ENCODE measurements around the gene PLEKHG5. TPM values are rescaled to one million over a fixed set of nuclear protein-coding genes. Genes with fewer than 3 reads are reported as not detected.

PLEKHG5 gene
- total RNA-seq (10 to 100 TPM in 3 of 5 experiments, 1 to 10 TPM in 2; 2.2 to 15.6 (median 11.7) TPM), polyA plus RNA-seq (1 to 10 TPM in 1 of 2 donors, not detected in 1; 2.0 TPM), total RNA-seq (27.3 reads per million, percentile 57 among the genes with 10 or more reads in this experiment)

DNA sequence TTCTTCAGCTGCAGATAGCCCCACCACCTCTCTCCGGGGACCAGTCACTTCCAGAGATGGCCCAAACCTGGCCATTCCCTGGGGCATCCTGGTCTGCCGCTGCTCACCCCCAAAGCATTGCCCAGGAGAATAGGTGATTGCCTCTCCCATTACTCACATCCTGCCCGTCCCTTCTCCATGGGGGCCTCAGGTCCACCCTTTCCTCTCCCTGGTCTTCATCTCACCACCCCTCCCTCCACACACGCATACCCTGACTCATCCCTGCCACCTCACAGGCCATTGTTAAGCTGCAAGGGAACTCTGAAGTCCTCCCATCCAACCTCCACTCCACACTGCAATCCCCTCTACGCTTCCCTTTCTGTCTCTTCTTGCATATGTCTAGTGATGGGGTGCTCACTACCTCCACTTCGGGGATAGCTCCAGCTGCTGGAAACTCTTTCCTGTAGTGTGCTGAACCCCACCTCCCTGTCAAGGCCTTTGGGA, at the start of gene PLEKHG5:
Gene PLEKHG5, minus strand, starts transcription at position 188 of the 483 bp plus-strand sequence. CDS start 14,096 bp downstream, outside the sequence.
- H3K4me3 ChIP-seq (ENCODE audit: low read length), result peak within 1 kb of the TSS; percentile 80
- peak within 1 kb of the TSS; percentile 44 to 97 (median 73) for H3K27ac Mint-ChIP-seq
- ATAC-seq (no peak), DNase-seq (no peak)
- peak within 1 kb of the TSS; percentile 71 for H3K27ac ChIP-seq (ENCODE audit: low read depth, low read length)
- H3K36me3 ChIP-seq (ENCODE audit: control insufficient read depth in 2 of 3, insufficient read depth in 3 of 3, low read length in 3 of 3), result peaks cover 0 to 4% (median 0%) of the 10 kb centered on the region in 3 experiments
- H3K9me3 ChIP-seq (ENCODE audit: control insufficient read depth in 2 of 3, low read length in 3 of 3), result no peaks in the 10 kb centered on the region
- H3K4me1 ChIP-seq (ENCODE audit: control insufficient read depth in 2 of 2, insufficient read depth in 2 of 2, low read length in 2 of 2), result peaks cover 10 to 22% of the 10 kb centered on the region in 2 donors
- no peaks in the 10 kb centered on the region for H3K27me3 ChIP-seq (ENCODE audit: control insufficient read depth in 2 of 2, insufficient read depth in 2 of 2, low read length in 2 of 2)
- H3K27me3 Mint-ChIP-seq, result peaks cover under 1 to 24% (median 3%) of the 10 kb centered on the region in 5 donors
- ChIA-PET CTCF (interaction anchor here (0.8 to 4.1 kb wide), 6 partner anchors 18 to 109 kb away, joined by 3 to 32 read pairs (median 6); partner anchors contain the start of genes NOL9 and TAS1R1), POLR2A (interaction anchor here (0.7 to 2.5 kb wide), 11 partner anchors 16 to 109 kb away, joined by 3 to 22 read pairs (median 5); partner anchors contain the start of genes NOL9 and TNFRSF25)
- no peaks in the 10 kb centered on the region for H3K9me3 Mint-ChIP-seq
- intact Hi-C loops (cut with micrococcal nuclease), result loop anchor here in 1 of 2 donors (2.0 kb wide), 2 partner anchors 69 to 293 kb away; partner anchors contain the start of gene CAMTA1
- H3K4me3 Mint-ChIP-seq, result peak within 1 kb of the TSS; percentile 63 to 87 (median 78)
- peaks cover 20 to 46% (median 36%) of the 10 kb centered on the region in 7 donors for H3K4me1 Mint-ChIP-seq
- H3K36me3 Mint-ChIP-seq, result peaks cover 0 to 2% (median 0%) of the 10 kb centered on the region in 5 donors

DNA sequence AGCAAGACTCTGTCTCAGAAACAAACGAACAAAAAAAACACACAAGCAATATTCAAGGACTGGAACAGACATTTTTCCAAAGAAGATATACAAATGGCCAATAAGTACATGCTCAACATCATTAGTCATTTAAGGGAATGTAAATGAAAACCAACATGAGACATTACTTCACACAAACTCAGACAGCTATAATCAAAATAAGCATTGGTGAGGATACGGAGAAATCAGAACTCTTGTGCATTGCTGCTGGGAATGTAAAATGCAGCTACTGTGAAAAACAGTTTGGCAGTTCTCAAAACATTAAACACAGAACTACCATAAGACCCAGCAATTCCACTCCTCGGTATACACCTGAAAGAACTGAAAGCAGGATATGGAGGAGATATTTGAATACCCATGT, 47.5 kb upstream of the PLEKHG5 start:
- Mint-ChIP-seq H3K36me3 (peaks cover 0 to 34% (median 8%) of the 10 kb centered on the region in 5 donors), H3K9me3 (no peaks in the 10 kb centered on the region), H3K4me3 (no peak overlapping the region), H3K4me1 (peaks cover 0 to 24% (median 5%) of the 10 kb centered on the region in 7 donors), H3K27ac (peak overlapping the region in 7 of 9 donors; percentile 29 to 72 (median 56)), H3K27me3 (no peaks in the 10 kb centered on the region)
- Histone ChIP-seq H3K9me3 (ENCODE audit: control insufficient read depth in 2 of 3, low read length in 3 of 3) (no peaks in the 10 kb centered on the region), H3K27me3 (ENCODE audit: control insufficient read depth in 2 of 2, insufficient read depth in 2 of 2, low read length in 2 of 2) (no peaks in the 10 kb centered on the region), H3K4me3 (ENCODE audit: low read length) (no peak overlapping the region), H3K27ac (ENCODE audit: low read depth, low read length) (no peak overlapping the region), H3K36me3 (ENCODE audit: control insufficient read depth in 2 of 3, insufficient read depth in 3 of 3, low read length in 3 of 3) (peaks cover 5 to 67% (median 6%) of the 10 kb centered on the region in 3 experiments), H3K4me1 (ENCODE audit: control insufficient read depth in 2 of 2, insufficient read depth in 2 of 2, low read length in 2 of 2) (no peaks in the 10 kb centered on the region)
- POLR2A ChIA-PET, result interaction anchor here (1.5 kb wide), 1 partner anchor 19 kb away, joined by 3 read pairs; no protein-coding TSS in a partner anchor
- DNase-seq (no peak), ATAC-seq (no peak)
- CTCF ChIA-PET, result no interaction called here
- intact Hi-C loops (cut with micrococcal nuclease), result no loop called here

DNA sequence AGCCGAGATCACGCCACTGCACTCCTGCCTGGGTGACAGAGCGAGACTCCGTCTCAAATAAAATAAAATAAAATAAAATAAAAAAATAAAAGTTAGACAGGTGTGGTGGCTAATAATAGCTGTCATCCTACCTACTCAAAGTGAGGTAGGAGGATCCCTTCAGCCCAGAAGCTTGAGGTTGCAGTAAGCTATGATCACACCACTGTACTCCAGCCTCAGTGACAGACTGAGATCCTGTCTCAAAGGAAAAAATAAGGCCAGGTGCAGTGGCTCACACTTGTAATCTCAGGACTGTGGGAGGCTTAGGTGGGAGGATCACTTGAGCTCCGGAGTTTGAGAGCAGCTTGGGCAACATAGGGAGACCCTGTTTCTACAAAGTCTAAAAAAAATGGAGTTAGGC, 44.8 kb upstream of the PLEKHG5 start:
- no peak overlapping the region for H3K27ac ChIP-seq (ENCODE audit: low read depth, low read length)
- no peaks in the 10 kb centered on the region for H3K9me3 ChIP-seq (ENCODE audit: control insufficient read depth in 2 of 3, low read length in 3 of 3)
- CTCF ChIA-PET, result interaction anchor here (0.7 to 1.8 kb wide), 7 partner anchors 9 to 111 kb away, joined by 3 to 7 read pairs (median 4); partner anchors contain the start of genes NOL9 and TAS1R1
- no peaks in the 10 kb centered on the region for H3K27me3 ChIP-seq (ENCODE audit: control insufficient read depth in 2 of 2, insufficient read depth in 2 of 2, low read length in 2 of 2)
- peaks cover 0 to 24% (median 5%) of the 10 kb centered on the region in 7 donors for H3K4me1 Mint-ChIP-seq
- H3K4me1 ChIP-seq (ENCODE audit: control insufficient read depth in 2 of 2, insufficient read depth in 2 of 2, low read length in 2 of 2), result no peaks in the 10 kb centered on the region
- ATAC-seq (no peak), DNase-seq (no peak)
- no peak overlapping the region for H3K27ac Mint-ChIP-seq
- H3K9me3 Mint-ChIP-seq, result no peaks in the 10 kb centered on the region
- no peak overlapping the region for H3K4me3 ChIP-seq (ENCODE audit: low read length)
- peaks cover 0 to 49% (median 19%) of the 10 kb centered on the region in 5 donors for H3K36me3 Mint-ChIP-seq
- intact Hi-C loops (cut with micrococcal nuclease), result no loop called here
- H3K27me3 Mint-ChIP-seq, result no peaks in the 10 kb centered on the region
- peaks cover 14 to 72% (median 27%) of the 10 kb centered on the region in 3 experiments for H3K36me3 ChIP-seq (ENCODE audit: control insufficient read depth in 2 of 3, insufficient read depth in 3 of 3, low read length in 3 of 3)
- H3K4me3 Mint-ChIP-seq, result no peak overlapping the region
- POLR2A ChIA-PET, result interaction anchor here (1.0 to 4.7 kb wide), 6 partner anchors 10 to 76 kb away, joined by 3 to 20 read pairs (median 5); partner anchors contain the start of genes NOL9 and TAS1R1

GRCh38 chr1:6535214-6535613, 43.7 kb upstream of the PLEKHG5 start:
- intact Hi-C loops (cut with micrococcal nuclease), result no loop called here
- Mint-ChIP-seq H3K27ac (peak overlapping the region in 4 of 9 donors; percentile 49 to 68 (median 60)), H3K4me3 (no peak overlapping the region), H3K9me3 (no peaks in the 10 kb centered on the region), H3K4me1 (peaks cover 0 to 24% (median 5%) of the 10 kb centered on the region in 7 donors), H3K27me3 (no peaks in the 10 kb centered on the region), H3K36me3 (peaks cover 0 to 49% (median 19%) of the 10 kb centered on the region in 5 donors)
- Histone ChIP-seq H3K36me3 (ENCODE audit: control insufficient read depth in 2 of 3, insufficient read depth in 3 of 3, low read length in 3 of 3) (peaks cover 12 to 74% (median 27%) of the 10 kb centered on the region in 3 experiments), H3K27me3 (ENCODE audit: control insufficient read depth in 2 of 2, insufficient read depth in 2 of 2, low read length in 2 of 2) (no peaks in the 10 kb centered on the region), H3K27ac (ENCODE audit: low read depth, low read length) (no peak overlapping the region), H3K4me3 (ENCODE audit: low read length) (no peak overlapping the region), H3K9me3 (ENCODE audit: control insufficient read depth in 2 of 3, low read length in 3 of 3) (no peaks in the 10 kb centered on the region), H3K4me1 (ENCODE audit: control insufficient read depth in 2 of 2, insufficient read depth in 2 of 2, low read length in 2 of 2) (no peaks in the 10 kb centered on the region)
- ATAC-seq (no peak), DNase-seq (no peak)
- POLR2A ChIA-PET, result interaction anchor here (0.9 to 4.7 kb wide), 5 partner anchors 10 to 66 kb away, joined by 3 to 20 read pairs (median 5); partner anchors contain the start of genes NOL9 and TAS1R1
- CTCF ChIA-PET, result interaction anchor here (0.9 kb wide), 1 partner anchor 49 kb away, joined by 3 read pairs; no protein-coding TSS in a partner anchor

- H3K4me1 Mint-ChIP-seq, result peaks cover 0 to 20% (median 5%) of the 10 kb centered on the region in 7 donors
- no peaks in the 10 kb centered on the region for H3K27me3 ChIP-seq (ENCODE audit: control insufficient read depth in 2 of 2, insufficient read depth in 2 of 2, low read length in 2 of 2)
- no peaks in the 10 kb centered on the region for H3K27me3 Mint-ChIP-seq
- peaks cover 12 to 73% (median 27%) of the 10 kb centered on the region in 3 experiments for H3K36me3 ChIP-seq (ENCODE audit: control insufficient read depth in 2 of 3, insufficient read depth in 3 of 3, low read length in 3 of 3)
- H3K27ac ChIP-seq (ENCODE audit: low read depth, low read length), result no peak overlapping the region
- H3K4me1 ChIP-seq (ENCODE audit: control insufficient read depth in 2 of 2, insufficient read depth in 2 of 2, low read length in 2 of 2), result no peaks in the 10 kb centered on the region
- no peak overlapping the region for H3K4me3 ChIP-seq (ENCODE audit: low read length)
- ChIA-PET CTCF (no interaction called here), POLR2A (interaction anchor here (1.3 to 4.7 kb wide), 3 partner anchors 11 to 44 kb away, joined by 3 to 20 read pairs (median 5); partner anchors contain the start of genes NOL9 and TAS1R1)
- ATAC-seq, result no peak
- H3K36me3 Mint-ChIP-seq, result peaks cover 0 to 45% (median 15%) of the 10 kb centered on the region in 5 donors
- H3K9me3 Mint-ChIP-seq, result no peaks in the 10 kb centered on the region
- intact Hi-C loops (cut with micrococcal nuclease), result no loop called here
- no peak for DNase-seq
- no peaks in the 10 kb centered on the region for H3K9me3 ChIP-seq (ENCODE audit: control insufficient read depth in 2 of 3, low read length in 3 of 3)
- H3K27ac Mint-ChIP-seq, result peak overlapping the region in 2 of 9 donors; percentile 47 to 61
- H3K4me3 Mint-ChIP-seq, result no peak overlapping the region
Measured at GRCh38 chr1:6534248-6534822, 42.9 kb upstream of the PLEKHG5 start.

- H3K4me3 ChIP-seq (ENCODE audit: low read length), result no peak overlapping the region
- peaks cover 18 to 81% (median 35%) of the 10 kb centered on the region in 3 experiments for H3K36me3 ChIP-seq (ENCODE audit: control insufficient read depth in 2 of 3, insufficient read depth in 3 of 3, low read length in 3 of 3)
- intact Hi-C loops (cut with micrococcal nuclease), result no loop called here
- DNase-seq, result no peak
- H3K27ac ChIP-seq (ENCODE audit: low read depth, low read length), result no peak overlapping the region
- no peaks in the 10 kb centered on the region for H3K4me1 ChIP-seq (ENCODE audit: control insufficient read depth in 2 of 2, insufficient read depth in 2 of 2, low read length in 2 of 2)
- peaks cover 0 to 14% (median 6%) of the 10 kb centered on the region in 7 donors for H3K4me1 Mint-ChIP-seq
- H3K9me3 ChIP-seq (ENCODE audit: control insufficient read depth in 2 of 3, low read length in 3 of 3), result no peaks in the 10 kb centered on the region
- H3K27ac Mint-ChIP-seq, result peak overlapping the region in 2 of 9 donors; percentile 26 to 49
- H3K9me3 Mint-ChIP-seq, result no peaks in the 10 kb centered on the region
- ATAC-seq, result no peak
- ChIA-PET POLR2A (interaction anchor here (0.6 kb wide), 1 partner anchor 169 kb away, joined by 3 read pairs; the partner anchor contains the start of gene DNAJC11), CTCF (no interaction called here)
- no peaks in the 10 kb centered on the region for H3K27me3 Mint-ChIP-seq
- no peak overlapping the region for H3K4me3 Mint-ChIP-seq
- peaks cover 7 to 51% (median 21%) of the 10 kb centered on the region in 5 donors for H3K36me3 Mint-ChIP-seq
- no peaks in the 10 kb centered on the region for H3K27me3 ChIP-seq (ENCODE audit: control insufficient read depth in 2 of 2, insufficient read depth in 2 of 2, low read length in 2 of 2)
Measured at GRCh38 chr1:6531996-6532395, 40.5 kb upstream of the PLEKHG5 start.
